Calu3 (cell line): ENCODE data around the gene CYTIP. TPM values are rescaled to one million over a fixed set of nuclear protein-coding genes. Genes with fewer than 3 reads are reported as not detected.

ENCODE experiments used
- BruUV-seq: library from RNA; stranded (reverse); fragments of 400-500 nt; replicated peaks from 2 replicates; lab custom pipeline; 2021; lab: Mats Ljungman, UMichigan
- CTCF ChIA-PET: fragments of 300-600 bp; sonication (Branson Sonifier 250); formaldehyde crosslinking; loops from one replicate; lab custom pipeline; 2022; ENCODE audit warnings: antibody characterized with exemption; lab: Charles Lee
- DNase-seq: peaks from one replicate; pipeline ENCODE4 v3.0.0; 2022
- H3K27ac Mint-ChIP-seq: one replicate; pipeline ENCODE4 v1.8.0; 2022; ENCODE audit warnings: mixed read lengths; ENCODE audit not compliant: unreplicated experiment
- H3K27me3 Mint-ChIP-seq: one replicate; pipeline ENCODE4 v1.8.0; 2022; ENCODE audit warnings: mixed read lengths; ENCODE audit not compliant: unreplicated experiment
- H3K36me3 Mint-ChIP-seq: one replicate; pipeline ENCODE4 v1.8.0; 2022; ENCODE audit warnings: mild to moderate bottlenecking, moderate library complexity, mixed read lengths; ENCODE audit not compliant: insufficient read depth, unreplicated experiment
- H3K4me1 Mint-ChIP-seq: one replicate; pipeline ENCODE4 v1.8.0; 2022; ENCODE audit warnings: mild to moderate bottlenecking, low read depth, mixed read lengths; ENCODE audit not compliant: unreplicated experiment
- H3K4me3 Mint-ChIP-seq: one replicate; pipeline ENCODE4 v1.8.0; 2022; ENCODE audit warnings: mild to moderate bottlenecking, low read depth, moderate library complexity, mixed read lengths; ENCODE audit not compliant: unreplicated experiment
- H3K9me3 Mint-ChIP-seq: one replicate; pipeline ENCODE4 v1.8.0; 2022; ENCODE audit warnings: low read depth, mixed read lengths; ENCODE audit not compliant: unreplicated experiment
- CTCF ChIP-seq: fragments of 200-600 bp; IDR thresholded peaks from one replicate; pipeline ENCODE4 v1.8.0; 2022; ENCODE audit warnings: antibody characterized with exemption; ENCODE audit not compliant: unreplicated experiment
- intact Hi-C: fragments of 100-400 bp; cut with micrococcal nuclease; formaldehyde crosslinking; loops from one replicate; pipeline ENCODE4 v1.10.0; 2022; ENCODE audit not compliant: unreplicated experiment
- total RNA-seq: library from RNA; stranded (reverse); gene quantifications from 2 replicates; pipeline ENCODE4 v1.2.3, GENCODE V29; 2022

Gene CYTIP
- total RNA-seq, 1 experiment from 2014 or later: not detected

GRCh38 chr2:157487747-157488146 is 43.9 kb upstream of the CYTIP start:
- H3K4me1 Mint-ChIP-seq: peaks cover 38% of the 10 kb centered on the region
- no peak overlapping the region for H3K27ac Mint-ChIP-seq
- no peaks in the 10 kb centered on the region for H3K36me3 Mint-ChIP-seq
- H3K4me3 Mint-ChIP-seq: no peak overlapping the region
- H3K9me3 Mint-ChIP-seq: no peaks in the 10 kb centered on the region
- BruUV-seq: no TSS peak
- CTCF ChIA-PET: interaction anchor here (1.4 kb wide), 1 partner anchor 160 kb away, joined by 3 read pairs; no protein-coding TSS in a partner anchor
- no peak for TF ChIP-seq CTCF
- intact Hi-C loops: loop anchor here (5.0 kb wide), 1 partner anchor 160 kb away; the partner anchor contains the start of gene ERMN
- no peak for DNase-seq
- H3K27me3 Mint-ChIP-seq: peaks cover 6% of the 10 kb centered on the region

- H3K27me3 Mint-ChIP-seq: peaks cover 1% of the 10 kb centered on the region
- no peaks in the 10 kb centered on the region for H3K36me3 Mint-ChIP-seq
- intact Hi-C loops: loop anchor here (5.0 kb wide), 1 partner anchor 160 kb away; the partner anchor contains the start of gene ERMN
- no peak for TF ChIP-seq CTCF
- DNase-seq: no peak
- CTCF ChIA-PET: no interaction called here
- H3K4me3 Mint-ChIP-seq: no peak overlapping the region
- H3K9me3 Mint-ChIP-seq: no peaks in the 10 kb centered on the region
- H3K4me1 Mint-ChIP-seq: peaks cover 38% of the 10 kb centered on the region
- no TSS peak for BruUV-seq
- no peak overlapping the region for H3K27ac Mint-ChIP-seq
These were observed 43.4 kb upstream of the CYTIP start for GRCh38 chr2:157487271-157487610.

GRCh38 chr2:157486596-157487270 is 42.8 kb upstream of the CYTIP start:
- H3K27me3 Mint-ChIP-seq: no peaks in the 10 kb centered on the region
- no peaks in the 10 kb centered on the region for H3K36me3 Mint-ChIP-seq
- no peak overlapping the region for H3K27ac Mint-ChIP-seq
- no peak for TF ChIP-seq CTCF
- no peak overlapping the region for H3K4me3 Mint-ChIP-seq
- H3K4me1 Mint-ChIP-seq: peaks cover 38% of the 10 kb centered on the region
- CTCF ChIA-PET: no interaction called here
- DNase-seq: no peak
- intact Hi-C loops: loop anchor here (5.0 kb wide), 1 partner anchor 159 kb away; the partner anchor contains the start of gene ERMN
- no TSS peak for BruUV-seq
- no peaks in the 10 kb centered on the region for H3K9me3 Mint-ChIP-seq

GRCh38 chr2:157480182-157480961 is 36.5 kb upstream of the CYTIP start:
- no peaks in the 10 kb centered on the region for H3K27me3 Mint-ChIP-seq
- H3K4me1 Mint-ChIP-seq: no peaks in the 10 kb centered on the region
- intact Hi-C loops: no loop called here

More at GRCh38 chr2:157480182-157480961, 36.5 kb upstream of the CYTIP start:
- H3K4me3 Mint-ChIP-seq: no peak overlapping the region
- DNase-seq: no peak
- TF ChIP-seq CTCF: no peak
- no peaks in the 10 kb centered on the region for H3K9me3 Mint-ChIP-seq
- BruUV-seq: no TSS peak
- H3K36me3 Mint-ChIP-seq: no peaks in the 10 kb centered on the region
- CTCF ChIA-PET: no interaction called here
- H3K27ac Mint-ChIP-seq: no peak overlapping the region
